GM19328 (cell line): ENCODE data around the gene UBXN2A.
A peak's percentile ranks its signal among the peaks of the same experiment; 100 is the strongest.
"Not testable (repeated sequence)": the region's sequence is repeated elsewhere in the genome, so short reads cannot be mapped to it uniquely, and the experiment has no call there.

Source experiments
- ATAC-seq: cut with Tn5 transposase; IDR thresholded peaks from one replicate; pipeline ENCODE4 v1.9.1; 2021; ENCODE audit warnings: mild to moderate bottlenecking, moderate library complexity; ENCODE audit not compliant: unreplicated experiment

Gene UBXN2A

DNA sequence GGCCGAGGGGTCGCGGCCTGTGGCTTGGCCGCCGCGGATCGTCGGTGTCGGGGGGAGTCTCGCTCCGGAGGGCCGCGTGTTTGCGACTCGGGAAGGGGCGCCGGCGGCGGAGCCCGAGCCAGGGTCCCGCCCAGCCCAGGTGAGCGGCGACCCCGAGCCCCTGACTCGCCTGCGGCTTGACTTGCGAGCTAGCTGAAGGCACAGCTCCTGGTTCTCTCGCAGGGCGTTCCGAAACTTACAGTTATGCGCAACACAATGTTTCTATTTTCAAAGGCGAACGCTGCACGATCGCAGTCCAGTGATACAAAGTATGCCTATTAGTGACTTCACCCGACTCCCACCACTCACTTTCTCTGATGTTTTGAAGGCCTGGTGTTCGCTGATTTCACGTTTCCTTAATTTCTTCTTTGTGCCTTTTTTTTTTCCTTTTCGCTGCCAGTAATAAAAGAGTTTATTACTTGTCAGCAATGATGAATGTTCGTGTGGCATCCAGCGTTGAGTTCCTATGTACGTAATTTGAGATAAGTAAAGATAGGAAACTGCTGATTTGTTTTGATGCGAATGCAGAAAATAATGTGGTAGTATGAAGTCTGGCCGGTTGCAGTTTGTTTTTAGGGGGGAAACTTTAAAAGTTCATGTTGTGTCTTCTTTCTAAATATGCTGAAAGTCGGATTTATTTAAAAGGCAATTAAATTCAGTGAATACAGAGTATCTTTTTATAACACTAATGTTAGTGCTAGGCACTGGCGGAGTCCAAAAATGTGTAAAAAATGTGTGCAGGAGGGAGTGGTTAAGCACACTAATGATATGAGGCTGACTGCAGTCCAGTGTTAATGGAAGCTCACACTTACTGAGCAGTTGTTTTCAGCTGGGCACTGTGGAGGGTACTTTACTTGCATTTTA is 706 bp downstream of the UBXN2A start:
- ATAC-seq = peak; percentile 52

DNA sequence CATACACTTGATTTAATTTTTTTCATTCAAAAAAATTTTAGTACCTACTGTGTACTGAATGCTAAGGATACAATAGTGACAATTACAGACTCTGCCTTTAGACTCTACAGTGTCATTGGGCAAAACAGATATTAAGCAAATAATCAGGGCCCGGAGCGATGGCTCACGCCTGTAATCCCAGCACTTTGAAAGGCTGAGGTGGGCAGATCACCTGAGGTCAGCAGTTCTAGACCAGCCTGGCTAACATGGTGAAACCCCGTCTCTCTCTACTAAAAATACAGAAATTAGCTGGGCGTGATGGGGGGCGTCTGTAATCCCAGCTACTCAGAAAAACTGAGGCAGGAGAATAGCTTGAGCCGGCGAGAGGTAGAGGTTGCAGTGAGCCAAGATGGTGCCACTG is 1.4 kb downstream of the UBXN2A start:
- no peak for ATAC-seq

DNA sequence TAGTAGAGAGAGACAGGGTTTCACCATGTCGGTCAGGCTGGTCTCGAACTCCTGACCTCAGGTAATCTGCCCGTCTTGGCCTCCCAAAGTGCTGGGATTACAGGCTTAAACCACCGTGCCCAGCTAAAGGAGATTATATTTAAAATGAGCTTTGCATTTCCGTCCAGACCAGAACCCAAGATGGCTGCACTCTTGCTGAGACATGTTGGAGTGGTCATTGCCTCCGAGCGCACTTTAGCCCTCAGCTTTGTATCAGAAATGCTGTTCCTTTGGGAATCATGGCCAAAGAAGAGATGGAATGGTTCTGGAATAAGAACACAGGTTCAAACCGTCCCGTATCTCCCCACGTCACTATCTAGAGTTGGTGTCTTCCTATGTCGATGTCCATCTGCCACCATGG is 3.4 kb downstream of the UBXN2A start:
- ATAC-seq = no peak

DNA sequence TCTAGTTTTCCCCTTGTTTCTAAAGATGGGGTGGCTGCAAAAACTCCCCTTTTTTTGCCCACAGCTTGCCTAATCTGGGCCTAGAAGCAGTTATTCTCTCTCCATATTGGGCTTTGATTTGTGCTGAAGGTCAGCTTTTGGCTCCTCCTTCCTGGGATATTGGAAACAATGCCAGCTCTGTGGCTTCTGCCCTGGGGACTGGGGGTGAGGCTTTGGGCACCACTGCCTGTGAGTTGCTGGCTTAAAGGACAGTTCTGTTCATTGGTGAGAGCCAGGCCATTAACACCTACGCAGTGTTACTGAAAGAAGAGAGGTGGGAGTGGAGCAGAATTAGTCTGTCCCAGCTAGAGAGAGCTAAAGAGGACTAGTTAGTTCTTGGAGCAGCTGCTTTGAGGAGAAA is 4.3 kb downstream of the UBXN2A start:
- ATAC-seq = no peak

DNA sequence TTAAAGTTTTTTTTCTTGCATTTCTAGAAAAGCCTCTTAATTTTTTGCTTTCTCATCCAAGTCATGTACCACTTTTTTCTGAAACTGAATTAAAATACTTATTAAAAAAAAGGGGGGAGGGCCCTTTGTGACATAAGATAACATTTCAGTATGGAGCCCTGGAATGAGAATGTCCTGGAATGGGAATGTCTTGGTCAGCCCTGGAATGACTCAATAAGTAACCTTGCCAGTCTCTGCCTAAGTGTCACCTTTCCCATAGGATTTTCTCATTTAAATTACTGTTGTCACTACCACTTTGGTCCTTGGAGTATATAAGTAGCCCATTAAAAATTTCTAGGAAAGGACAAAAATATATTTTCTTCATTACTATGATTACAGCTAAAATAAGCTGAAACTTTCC is 4.7 kb downstream of the UBXN2A start:
- no peak for ATAC-seq

DNA sequence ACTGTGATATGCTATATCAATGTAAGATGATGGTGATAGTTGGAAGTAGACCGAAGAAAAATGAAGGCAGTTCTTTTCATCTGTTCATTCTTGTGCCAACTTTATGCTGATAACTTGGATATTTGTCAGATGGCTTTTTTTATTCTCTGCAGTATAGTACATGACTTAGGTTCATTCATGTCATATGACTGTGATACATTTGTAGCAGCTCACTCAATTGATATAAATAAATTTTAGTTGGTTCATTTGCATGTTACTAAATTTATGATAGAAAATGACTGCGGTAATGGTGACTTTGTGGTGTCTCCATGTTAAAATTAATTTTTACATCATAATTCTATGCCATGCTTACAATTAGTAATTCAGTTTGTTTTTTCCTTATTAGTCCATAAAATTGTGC is 7.1 kb downstream of the UBXN2A start:
- ATAC-seq = no peak

DNA sequence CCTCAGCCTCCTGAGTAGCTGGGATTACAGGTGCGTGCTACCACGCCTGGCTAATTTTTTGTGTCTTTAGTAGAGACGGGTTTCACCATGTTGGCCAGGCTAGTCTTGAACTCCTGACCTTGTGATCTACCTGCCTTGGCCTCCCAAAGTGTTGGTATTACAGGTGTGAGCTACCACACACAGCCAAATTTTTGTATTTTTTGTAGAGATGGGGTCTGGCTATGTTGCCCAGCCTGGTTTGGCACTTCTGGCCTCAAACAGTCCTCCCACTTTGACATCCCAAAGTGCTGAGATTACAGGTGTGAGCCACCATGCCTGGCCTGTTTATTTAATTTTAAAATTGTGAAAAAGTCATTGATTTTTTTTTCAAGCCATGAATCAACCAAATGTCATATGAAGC is 12.3 kb downstream of the UBXN2A start:
- ATAC-seq = not testable (repeated sequence)

DNA sequence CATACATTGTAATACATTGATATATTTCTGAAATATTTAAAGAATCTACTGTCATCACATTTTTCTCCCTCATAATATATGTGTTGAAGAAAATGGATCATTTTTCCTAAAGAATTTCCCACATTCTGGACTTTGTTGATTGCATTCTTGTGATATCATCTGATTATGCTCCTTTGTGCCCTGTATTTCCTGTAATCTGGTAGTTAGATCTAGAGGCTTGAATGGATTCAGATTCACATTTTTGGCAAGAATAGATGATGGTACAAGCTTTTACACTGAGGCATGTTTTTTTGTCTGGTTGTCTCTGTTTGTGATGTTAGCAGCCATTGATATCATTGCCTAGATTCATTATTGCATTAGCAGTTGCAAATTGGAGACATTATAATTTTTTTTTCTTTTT is 13.4 kb downstream of the UBXN2A start:
- ATAC-seq = no peak

DNA sequence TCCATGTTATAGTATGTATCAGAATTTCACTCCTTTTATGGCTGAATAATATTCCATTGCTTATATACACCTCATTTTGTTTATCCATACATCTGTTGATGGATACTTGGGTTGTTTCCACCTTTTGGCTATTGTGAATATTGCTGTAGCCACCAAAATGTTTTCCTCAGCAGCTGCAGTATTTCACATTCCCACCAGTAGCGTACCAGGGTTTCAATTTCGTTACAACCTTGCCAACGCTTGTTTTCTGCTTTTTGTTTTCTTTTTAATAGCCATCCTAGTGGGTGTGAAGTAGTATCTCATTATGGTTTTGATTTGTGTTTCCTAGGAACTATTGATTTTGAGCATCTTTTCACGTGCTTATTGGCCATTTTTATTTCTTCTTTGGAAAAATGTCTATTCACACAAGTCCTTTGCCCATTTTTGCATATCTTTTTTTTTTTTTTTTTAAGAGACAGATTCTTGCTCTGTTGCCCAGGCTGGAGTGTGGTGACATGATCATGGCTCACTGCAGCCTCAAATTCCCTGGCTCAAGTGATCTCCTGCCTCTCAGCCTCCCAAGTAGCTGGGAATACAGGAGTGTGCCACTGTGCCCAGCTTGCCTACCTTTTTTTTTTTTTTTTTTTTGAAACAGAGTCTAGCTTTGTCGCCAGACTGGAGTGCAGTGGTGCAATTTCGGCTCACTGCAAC is 14.2 kb downstream of the UBXN2A start:
- no peak for ATAC-seq

DNA sequence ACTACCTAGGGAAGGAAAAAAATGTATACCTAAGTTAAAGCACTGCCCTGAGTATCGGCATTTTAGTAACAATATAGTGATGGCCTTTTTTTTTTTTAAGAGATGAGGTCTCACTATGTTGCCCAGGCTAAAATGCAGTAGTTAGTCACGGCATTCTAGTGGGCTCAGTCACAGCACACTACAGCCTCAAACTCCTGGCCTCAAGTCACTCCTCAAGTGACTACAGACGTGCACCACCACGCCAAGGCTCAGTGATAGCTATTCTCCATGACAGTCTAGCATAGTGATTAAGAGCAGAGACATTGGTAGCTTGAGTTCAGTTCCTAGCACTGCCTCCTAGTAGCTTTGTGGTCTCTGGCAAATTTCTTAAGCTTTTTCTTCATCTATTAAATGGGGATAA is 27.6 kb downstream of the UBXN2A start:
- no peak for ATAC-seq

DNA sequence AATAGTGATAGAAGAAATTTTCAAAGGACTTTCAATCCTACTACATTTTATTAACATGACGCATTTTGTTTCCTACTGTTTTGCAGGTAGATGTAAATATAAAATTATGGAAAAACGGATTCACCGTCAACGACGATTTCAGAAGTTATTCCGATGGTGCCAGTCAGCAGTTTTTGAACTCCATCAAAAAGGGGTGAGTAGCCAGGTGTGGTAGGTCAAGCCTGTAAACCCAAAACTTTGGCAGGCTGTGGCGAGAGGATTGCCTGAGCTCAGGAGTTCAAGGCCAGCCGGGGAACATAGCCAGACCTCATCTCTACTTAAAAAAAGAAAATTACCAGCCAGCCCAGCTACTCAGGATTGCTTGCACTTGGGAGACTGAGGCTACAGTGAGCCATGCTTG is 36.6 kb downstream of the UBXN2A start:
- no peak for ATAC-seq

DNA sequence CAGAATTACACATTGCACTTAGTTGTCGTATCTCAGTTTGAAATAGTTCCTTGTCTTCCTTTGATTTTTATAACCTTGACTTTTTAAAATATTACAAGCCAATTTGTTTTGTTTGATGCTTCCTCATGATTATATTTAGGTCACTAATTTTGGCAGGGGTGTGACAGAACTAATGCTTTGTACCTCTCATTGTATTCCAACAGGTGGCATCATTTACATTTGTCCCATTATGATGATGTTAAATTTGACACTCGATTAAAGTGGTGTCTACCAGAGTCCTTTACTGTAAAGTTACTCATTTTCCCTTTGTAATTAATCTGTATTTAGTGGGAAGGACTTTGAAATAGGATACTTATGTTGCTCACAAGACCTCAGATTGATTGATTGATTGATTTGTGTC is 48.1 kb downstream of the UBXN2A start:
- ATAC-seq = no peak

DNA sequence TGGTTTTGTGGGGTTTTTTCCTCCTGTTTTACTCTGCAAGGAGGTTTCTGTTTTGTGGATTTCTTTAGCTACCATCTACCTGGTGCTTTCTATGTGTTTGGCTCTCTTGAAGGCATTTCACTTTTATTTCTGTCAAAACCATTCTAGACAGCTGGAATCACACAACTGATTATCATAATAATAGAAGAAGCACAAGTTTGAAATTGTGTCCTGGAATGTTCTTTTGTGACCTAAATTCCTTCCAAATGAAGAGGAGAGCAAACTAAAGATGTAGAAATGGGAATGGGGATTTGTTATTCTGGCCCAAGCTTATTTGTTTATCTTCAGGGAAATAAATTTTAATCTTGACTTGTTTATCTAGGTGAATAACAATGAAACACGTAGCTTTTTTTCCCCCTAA is 52.7 kb downstream of the UBXN2A start:
- no peak for ATAC-seq

DNA sequence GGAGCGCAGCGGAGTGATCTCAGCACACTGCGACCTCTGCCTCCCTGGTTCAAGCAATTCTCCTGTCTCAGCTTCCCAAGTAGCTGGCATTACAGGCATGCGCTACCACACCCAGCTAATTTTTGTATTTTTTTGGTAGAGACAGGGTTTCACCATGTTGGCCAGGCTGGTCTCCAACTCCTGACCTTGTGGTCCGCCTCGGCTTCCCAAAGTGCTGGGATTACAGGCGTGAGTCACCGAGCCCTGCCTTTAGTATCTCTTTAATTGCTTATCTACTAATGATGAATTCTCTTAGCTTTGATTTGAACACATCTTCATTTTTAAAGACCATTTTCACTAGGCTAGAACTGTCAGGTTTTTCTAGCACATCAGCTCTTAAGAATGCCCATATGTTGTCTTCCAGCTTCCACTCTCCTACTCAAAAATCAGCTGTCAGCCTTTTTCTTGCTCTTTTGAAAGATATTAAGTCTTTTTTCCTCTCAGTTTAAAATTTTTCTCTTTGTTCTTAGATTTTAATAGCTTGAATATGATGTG is 53.5 kb downstream of the UBXN2A start:
- ATAC-seq = no peak

DNA sequence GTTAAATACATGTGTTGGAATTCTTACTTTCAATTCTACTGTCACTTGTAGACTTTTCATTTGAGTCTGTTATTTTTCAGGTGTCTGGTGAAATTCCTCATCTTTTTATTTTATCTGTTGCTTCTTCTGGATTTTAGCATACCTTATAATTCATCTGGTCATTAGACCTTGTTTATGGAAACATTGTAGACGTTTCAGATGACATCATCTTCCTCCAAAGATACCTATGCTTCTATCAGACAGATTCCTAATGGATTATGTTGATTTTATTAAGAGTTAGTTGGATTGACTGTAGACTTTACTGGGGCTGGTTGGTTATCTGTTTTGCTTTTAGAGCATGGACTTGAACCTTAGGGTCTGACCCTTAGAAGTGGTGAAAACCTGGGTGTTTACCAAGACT is 54.3 kb downstream of the UBXN2A start:
- ATAC-seq = no peak

DNA sequence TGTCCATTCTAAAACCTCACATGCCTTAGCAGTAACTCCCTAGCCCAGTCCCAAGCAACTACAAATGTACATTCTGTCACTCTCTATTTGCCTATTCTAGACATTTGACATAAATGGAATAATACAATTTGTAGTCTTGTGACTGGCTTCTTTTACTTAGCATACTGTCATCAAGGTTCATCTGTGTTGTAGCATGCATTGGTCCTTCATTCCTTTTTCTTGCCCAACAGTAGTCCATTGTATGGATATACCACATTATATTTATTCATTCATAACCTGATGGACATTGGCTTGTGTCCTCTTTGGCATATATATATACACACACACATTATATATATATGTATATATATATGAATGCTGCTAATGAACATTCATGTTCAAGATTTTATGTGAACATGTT is 67.4 kb downstream of the UBXN2A start:
- no peak for ATAC-seq

DNA sequence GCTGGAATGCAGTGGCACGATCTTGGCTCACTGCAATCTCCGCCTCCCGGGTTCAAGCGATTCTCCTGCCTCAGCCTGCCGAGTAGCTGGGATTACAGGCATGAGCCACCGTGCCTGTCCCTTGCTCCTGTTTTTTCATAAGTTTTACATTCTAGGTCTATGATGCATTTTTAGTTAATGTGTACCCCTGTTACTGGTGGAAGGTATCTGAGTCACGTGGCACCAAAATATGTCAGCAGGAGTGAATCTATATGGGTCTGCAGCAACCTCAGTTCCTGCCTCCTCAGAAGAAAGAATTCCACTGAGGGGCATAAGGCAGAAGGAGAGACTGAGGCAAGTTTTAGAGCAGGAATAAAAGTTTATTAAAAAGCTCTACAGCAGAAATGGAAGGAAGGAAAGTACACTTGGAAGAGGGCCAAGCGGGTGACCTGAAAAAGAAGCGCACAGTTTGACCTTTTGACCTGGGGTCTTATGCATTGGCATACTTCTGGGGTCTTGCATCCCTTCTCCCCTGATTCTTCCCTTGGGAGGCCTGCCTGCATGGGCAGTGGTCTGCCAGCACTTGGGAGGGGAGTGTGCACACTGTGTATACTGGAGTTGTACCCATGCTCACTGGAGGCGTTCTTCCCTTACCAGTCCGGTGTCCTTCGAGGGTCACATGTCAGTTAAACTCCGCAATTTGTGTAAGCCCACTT is 68.6 kb downstream of the UBXN2A start:
- no peak for ATAC-seq

DNA sequence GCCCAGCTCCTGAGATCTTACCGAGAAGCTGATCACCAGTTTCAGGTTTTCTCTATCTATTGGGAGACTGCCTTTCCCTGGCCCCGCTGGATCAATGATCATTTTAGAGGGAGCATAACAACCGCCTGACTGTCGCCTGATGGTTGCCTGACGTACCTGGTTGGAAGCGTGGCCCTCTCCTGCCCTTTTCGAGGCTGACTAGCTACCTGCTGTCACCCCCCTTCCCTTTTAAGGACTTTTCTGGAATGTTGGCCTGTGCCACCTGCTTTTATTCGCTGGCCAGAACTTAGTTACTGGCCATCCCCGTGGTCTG is 69.1 kb downstream of the UBXN2A start:
- ATAC-seq = no peak

DNA sequence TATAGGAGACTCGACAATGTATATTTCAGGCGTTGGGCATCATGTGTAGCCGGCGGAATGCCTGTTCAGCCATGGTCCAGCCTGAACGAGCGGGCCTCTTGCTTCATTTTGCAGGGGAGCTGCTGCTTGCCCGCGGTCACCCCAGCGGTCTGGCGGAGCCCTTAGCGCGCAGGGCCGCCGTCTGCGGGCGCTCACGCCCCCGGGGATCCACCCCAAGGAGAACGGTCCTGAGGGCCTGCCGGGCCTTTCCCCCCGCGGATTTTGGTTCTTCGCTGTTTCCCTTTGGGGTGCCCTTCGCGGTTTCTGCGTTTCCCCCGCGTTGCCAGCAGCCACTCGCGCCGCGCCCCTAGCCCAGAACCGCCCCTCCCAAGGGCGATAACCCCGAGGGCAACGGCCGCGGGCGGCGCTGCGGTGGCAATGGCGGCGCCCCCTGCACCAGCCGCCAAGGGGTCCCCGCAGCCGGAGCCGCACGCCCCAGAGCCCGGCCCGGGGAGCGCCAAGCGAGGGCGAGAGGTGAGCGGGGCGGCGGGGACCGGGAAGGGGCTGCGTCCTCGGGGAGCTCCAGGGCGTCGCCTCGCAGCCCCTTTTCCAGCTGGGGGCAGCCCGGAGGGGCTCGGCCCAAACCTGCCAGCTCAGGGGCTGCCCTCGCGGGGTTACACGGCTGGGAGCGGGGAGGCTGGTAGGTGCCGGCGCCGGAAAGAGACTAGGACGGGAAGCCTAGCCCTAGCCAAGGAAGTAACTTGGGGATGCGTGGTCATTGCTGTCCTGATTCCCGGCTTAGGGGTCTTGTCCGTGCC is 69.6 kb downstream of the UBXN2A start, which contains the start of gene MFSD2B:
MFSD2B (plus strand) TSS at position 406 of the 797 bp plus-strand sequence; CDS start at position 418, 12 bp downstream.
- no peak for ATAC-seq

DNA sequence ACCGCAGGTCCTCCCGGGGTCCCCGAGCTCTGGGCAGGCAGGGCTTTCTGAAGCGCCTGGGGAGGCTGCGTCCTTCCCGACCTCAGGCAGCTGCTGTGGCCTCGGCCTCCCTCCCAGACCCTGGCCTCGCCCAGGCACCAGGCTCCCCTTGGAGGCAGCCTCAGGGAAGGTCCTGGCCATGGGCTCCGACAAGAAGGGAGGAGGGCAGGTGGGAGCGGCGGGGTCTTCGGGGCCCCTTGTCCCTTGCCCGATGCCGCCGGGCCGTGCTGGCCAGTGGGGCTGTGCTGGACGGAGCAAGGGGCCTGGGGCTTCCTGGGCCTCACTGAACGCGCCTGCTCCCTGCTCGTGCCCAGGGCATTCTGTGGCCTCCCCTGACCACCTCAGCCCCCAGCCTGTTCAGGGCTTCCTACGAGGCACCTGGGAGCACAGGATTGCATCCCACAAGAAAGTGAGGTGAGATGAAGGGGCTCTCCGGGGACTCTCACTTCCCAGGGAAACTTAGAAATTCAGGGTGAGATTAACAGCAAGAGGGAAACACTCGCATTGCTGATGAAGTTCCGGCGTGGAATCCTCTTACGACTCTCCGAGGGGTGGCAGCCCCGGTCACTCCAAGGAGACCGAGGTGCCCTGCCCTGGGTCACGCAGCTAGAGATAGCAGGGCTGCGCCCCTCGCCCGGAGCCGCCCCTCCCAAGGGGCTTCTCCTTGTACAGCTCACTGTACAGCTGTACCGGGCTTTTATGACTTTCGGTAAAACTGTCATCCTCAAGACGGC is 70.4 kb downstream of the UBXN2A start:
- no peak for ATAC-seq
